K562 (cell line): Measurements from ENCODE around the gene FMNL3. TPM values are rescaled to one million over a fixed set of nuclear protein-coding genes. Genes with fewer than 3 reads are reported as not detected.

Experiments
- ATAC-seq: fragments of 200-7000 bp; cut with Tn5 transposase; 3 replicates; pipeline ENCODE4 v1.9.1; 2020; ENCODE audit warnings: moderate library complexity
- BruUV-seq: library from RNA; stranded (reverse); fragments of 400-500 nt; replicated peaks from 2 replicates; lab custom pipeline; 2021; lab: Mats Ljungman, UMichigan
- CTCF ChIA-PET: fragments of 300-600 bp; formaldehyde crosslinking; extraction: SDS; loops from one replicate; lab custom pipeline; 2021; ENCODE audit warnings: low intra/inter-chr PET ratio; lab: Yijun Ruan, JAX
- POLR2A ChIA-PET: fragments of 300-600, 350-650 bp; sonication (Branson Sonifier 250); formaldehyde crosslinking; extraction: SDS; loops from one replicate; lab custom pipeline; 2021; ENCODE audit warnings: antibody characterized with exemption, inconsistent platforms; lab: Yijun Ruan, JAX
- DNase-seq, 4 experiments: peaks; one replicate each; pipeline versions ENCODE4 v3.0.0 to v3.0.0-alpha.2; 2011 to 2018; ENCODE audit warnings: low spot score in 3 of 4, mixed read lengths in 3 of 4; ENCODE audit errors: extremely low read depth in 1 of 4
- FAIRE-seq: peaks from 2 replicates; lab custom pipeline; 2011; peaks lifted over from hg19 to GRCh38; lab: Jason Lieb, UNC
- H2AFZ ChIP-seq: 2 replicates; pipeline ENCODE4 v1.6.0; 2011; ENCODE audit warnings: low read depth, low read length, control low read depth, inconsistent platforms
- H3K27ac ChIP-seq: fragments of 200-600 bp; 3 replicates; pipeline ENCODE4 v1.8.0; 2011; ENCODE audit warnings: low read depth, mild to moderate bottlenecking, control low read depth, inconsistent platforms, low read length, moderate library complexity, mixed read lengths; ENCODE audit errors: extremely low read depth
- H3K27me3 ChIP-seq, 2 experiments: fragments of 300-600 bp in 1 of 2; 2 replicates in 1 of 2; 3 replicates in 1 of 2; pipeline versions ENCODE4 v1.6.0 to v1.8.0; 2011; ENCODE audit warnings: inconsistent platforms in 2 of 2, low read length in 2 of 2, mild to moderate bottlenecking in 1 of 2, mixed read lengths in 1 of 2, moderate library complexity in 1 of 2; ENCODE audit not compliant: control insufficient read depth in 2 of 2, insufficient read depth in 2 of 2
- H3K36me3 ChIP-seq: fragments of 300-600 bp; 3 replicates; pipeline ENCODE4 v1.8.0; 2011; ENCODE audit warnings: mild to moderate bottlenecking, low read length, inconsistent platforms; ENCODE audit not compliant: control insufficient read depth, insufficient read depth
- H3K4me1 ChIP-seq, 2 experiments: fragments of 200-600 bp in 1 of 2; replicated peaks in 1 of 2; 2 replicates in 1 of 2; 3 replicates in 1 of 2; pipeline versions ENCODE4 v1.5.1 to v1.8.0; 2011; ENCODE audit warnings: inconsistent platforms in 2 of 2, low read length in 2 of 2, mild to moderate bottlenecking in 1 of 2, mixed read lengths in 1 of 2, moderate library complexity in 1 of 2; ENCODE audit not compliant: control insufficient read depth in 2 of 2, insufficient read depth in 2 of 2
- H3K4me2 ChIP-seq: 2 replicates; pipeline ENCODE4 v1.6.1; 2011; ENCODE audit warnings: low read length, control low read depth, inconsistent platforms, mixed read lengths; ENCODE audit not compliant: insufficient read depth
- H3K4me3 ChIP-seq: fragments of 200-600 bp; sonication (generic), shearing (Covaris generic); 2 replicates; pipeline ENCODE4 v1.5.1; 2016; ENCODE audit warnings: control low read depth, inconsistent platforms
- H3K79me2 ChIP-seq: fragments of 200-600 bp; 3 replicates; pipeline ENCODE4 v1.8.0; 2011; ENCODE audit warnings: low read length, inconsistent platforms; ENCODE audit not compliant: control insufficient read depth, insufficient read depth
- H3K9ac ChIP-seq, 2 experiments: 2 replicates each; pipeline versions ENCODE4 v1.6.0 to v1.6.1; 2011; ENCODE audit warnings: low read depth in 2 of 2, low read length in 2 of 2, control low read depth in 1 of 2, inconsistent platforms in 1 of 2, mild to moderate bottlenecking in 1 of 2, mixed read lengths in 1 of 2; ENCODE audit not compliant: insufficient read depth in 1 of 2
- H3K9me1 ChIP-seq: one replicate; pipeline ENCODE4 v1.6.0; 2011; ENCODE audit warnings: inconsistent platforms, mild to moderate bottlenecking, low read length, moderate library complexity; ENCODE audit not compliant: control insufficient read depth, insufficient read depth
- H3K9me3 ChIP-seq: replicated peaks from 2 replicates; pipeline ENCODE4 v1.5.1; 2011; ENCODE audit warnings: low read depth, low read length, inconsistent platforms; ENCODE audit not compliant: control insufficient read depth, insufficient read depth
- H4K20me1 ChIP-seq: replicated peaks from 2 replicates; pipeline ENCODE4 v1.6.1; 2011; ENCODE audit warnings: low read length, inconsistent platforms, mixed read lengths; ENCODE audit not compliant: control insufficient read depth, insufficient read depth
- CBX3 ChIP-seq, 2 experiments: IDR thresholded peaks; 1 replicate in 1 of 2; 2 replicates in 1 of 2; pipeline ENCODE4 v1.6.1; 2012; ENCODE audit warnings: inconsistent platforms in 2 of 2, low read length in 2 of 2, borderline replicate concordance in 1 of 2, control low read depth in 1 of 2
- POLR2AphosphoS2 ChIP-seq: IDR thresholded peaks from 2 replicates; pipeline ENCODE4 v1.6.1; 2012; ENCODE audit warnings: low read length, improper control_type of control experiment
- POLR2G ChIP-seq: fragments of 200-400 bp; formaldehyde crosslinking; IDR thresholded peaks from 2 replicates; pipeline ENCODE4 v1.6.1; 2017; ENCODE audit warnings: low read depth, mild to moderate bottlenecking, antibody characterized with exemption, low read length, moderate library complexity
- WGBS: fragments of 100-300 bp; shearing (Covaris generic); methylation state at CpG from one replicate; pipeline ENCODE4 v1.1.6; 2016; ENCODE audit warnings: low coverage, mixed read lengths; ENCODE audit not compliant: insufficient coverage; ENCODE audit errors: missing lambda C conversion rate; 5-methylcytosine and 5-hydroxymethylcytosine counted together
- in situ Hi-C: fragments of 300-500 bp; cut with MboI; formaldehyde crosslinking; loops from 4 replicates; pipeline ENCODE4 v1.15.0; 2018; ENCODE audit warnings: inconsistent platforms, mixed read lengths
- intact Hi-C: fragments of 100-400 bp; cut with micrococcal nuclease; formaldehyde crosslinking; loops from 2 replicates; pipeline ENCODE4 v1.14.2; 2022
- polyA plus RNA-seq, 8 experiments: library from polyadenylated mRNA; depleted of rRNA in 4 of 8; stranded (reverse) in 5 of 8; unstranded in 3 of 8; fragments of >200 nt; fragmentation: Nextera tagmentation in 2 of 8; fragmentation: Illumina TruSeq in 1 of 8; extraction: Ambion mirVana in 2 of 8; extraction: Trizol in 1 of 8; gene quantifications; 2 replicates each; pipeline versions ENCODE4 v1.2.1 to v1.2.3, GENCODE V29; 2011 to 2014; ENCODE audit warnings: inconsistent platforms in 1 of 8, missing spikeins in 1 of 8
- total RNA-seq, 7 experiments: library from RNA; depleted of rRNA in 6 of 7; stranded (reverse); fragments of >200 nt in 6 of 7; fragmentation: Illumina TruSeq in 2 of 7; extraction: Trizol in 2 of 7; gene quantifications; 2 replicates each; pipeline versions ENCODE4 v1.2.1 to v1.2.3, GENCODE V29; 2011 to 2021; ENCODE audit warnings: low replicate concordance in 1 of 7

FMNL3 gene
- total and polyA plus RNA-seq, 9 of the 15 experiments (the other 6 are each of a cell fraction or from before 2014, with no cell fraction given) = 0.49 to 14.4 (median 6.8) TPM

DNA sequence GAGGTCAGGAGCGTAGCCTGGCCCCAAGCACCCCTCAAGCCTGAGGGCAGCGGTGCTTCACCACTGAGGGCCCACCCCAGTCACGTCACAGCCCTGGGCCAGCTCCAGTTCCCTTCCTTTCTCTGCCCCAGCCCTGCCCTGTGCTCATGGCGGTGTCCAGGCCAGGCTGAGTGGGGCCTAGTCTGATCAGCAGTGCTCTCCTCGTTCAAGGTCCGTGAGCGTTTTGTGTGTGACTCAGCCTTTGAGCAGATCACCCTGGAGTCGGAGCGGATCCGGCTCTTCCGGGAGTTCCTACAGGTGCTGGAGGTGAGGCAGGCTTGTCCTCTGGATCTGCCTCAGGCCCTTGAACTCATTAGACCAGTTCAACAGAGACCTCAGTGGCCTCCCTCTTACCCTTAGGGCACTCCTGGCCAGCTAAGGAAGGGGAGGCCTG is 64.8 kb downstream of the FMNL3 start:
- FAIRE-seq (no peak), ATAC-seq (no peak), DNase-seq (no peak)
- no peak overlapping the region for H2AFZ ChIP-seq
- TF ChIP-seq CBX3 (IDR thresholded peaks at IDR 0.05; ENCODE audit: borderline replicate concordance in 1 of 2, low read length in 2 of 2) = no peak
- TF ChIP-seq POLR2AphosphoS2 = 0 out of 2 replicates have a peak, but pooled peaks have one; percentile 14
- peak; percentile 40; the same call in 1 of the 2 replicates for TF ChIP-seq POLR2G
- H3K79me2 ChIP-seq = no peaks in the 10 kb centered on the region
- in situ Hi-C loops = loop anchor here (5.0 kb wide), 2 partner anchors 65 to 195 kb away; partner anchors contain the start of gene FMNL3
- H3K4me3 ChIP-seq = no peak overlapping the region
- H4K20me1 ChIP-seq = no peaks in the 10 kb centered on the region
- intact Hi-C loops = loop anchor here (5.0 kb wide), 1 partner anchor 195 kb away; no protein-coding TSS in a partner anchor
- POLR2A ChIA-PET = interaction anchor here (0.6 to 1.4 kb wide), 4 partner anchors 13 to 197 kb away, joined by 3 read pairs; no protein-coding TSS in a partner anchor
- CTCF ChIA-PET = interaction anchor here (0.9 kb wide), 1 partner anchor 66 kb away, joined by 3 read pairs; no protein-coding TSS in a partner anchor
- H3K27me3 ChIP-seq = no peaks in the 10 kb centered on the region
- BruUV-seq = no TSS peak
- H3K9me1 ChIP-seq = no peaks in the 10 kb centered on the region
- peak overlapping the region in 1 of 2 experiments; percentile 69; a peak in 2 of 4 replicates for H3K9ac ChIP-seq
- no peak overlapping the region for H3K4me2 ChIP-seq
- no peaks in the 10 kb centered on the region for H3K9me3 ChIP-seq
- H3K27ac ChIP-seq = no peak overlapping the region
- WGBS = 63% methylated on average over 11 of the region's 11 CpGs
- H3K36me3 ChIP-seq = peaks cover 13% of the 10 kb centered on the region; the same call in 2 of the 3 replicates
- H3K4me1 ChIP-seq = peaks cover 0 to 10% of the 10 kb centered on the region in 2 experiments; a peak in 3 of 5 replicates
